Vagina (tissue), 2 donors: ENCODE results near the gene OLIG3. TPM values are rescaled to one million over a fixed set of nuclear protein-coding genes. Genes with fewer than 3 reads are reported as not detected.

ENCODE experiments used
- DNase-seq, 2 donors: peaks; one replicate each; pipeline ENCODE4 v3.0.0-alpha.2; 2017; ENCODE audit errors: extremely low spot score in 2 of 2
- H3K27ac ChIP-seq: fragments of 200-600 bp; sonication (generic); one replicate; pipeline ENCODE4 v1.5.1; 2019
- H3K27me3 ChIP-seq: fragments of 200-600 bp; sonication (generic); one replicate; pipeline ENCODE4 v1.5.1; 2019
- H3K36me3 ChIP-seq, 2 donors: fragments of 200-600 bp; sonication (generic); one replicate each; pipeline ENCODE4 v1.5.1; 2017 to 2019
- H3K4me1 ChIP-seq: fragments of 200-600 bp; sonication (generic); one replicate; pipeline ENCODE4 v1.5.1; 2019
- H3K4me3 ChIP-seq, 2 donors: fragments of 200-600 bp; sonication (generic); 1 replicate in 1 of 2; 2 replicates in 1 of 2; pipeline ENCODE4 v1.5.1; 2016 to 2019
- H3K9me3 ChIP-seq: fragments of 200-600 bp; sonication (generic); one replicate; pipeline ENCODE4 v1.5.1; 2019
- POLR2A ChIP-seq, 2 donors: fragments of 450-650 bp; IDR thresholded peaks; one replicate each; pipeline ENCODE4 v1.6.1; 2017; ENCODE audit warnings: antibody characterized with exemption in 2 of 2, mild to moderate bottlenecking in 2 of 2, moderate library complexity in 2 of 2
- POLR2AphosphoS5 ChIP-seq, 2 donors: sonication (generic); formaldehyde crosslinking; IDR thresholded peaks; one replicate each; pipeline ENCODE4 v1.9.0; 2017; ENCODE audit warnings: antibody characterized with exemption in 2 of 2, mild to moderate bottlenecking in 2 of 2, low read depth in 1 of 2; ENCODE audit not compliant: insufficient read depth in 1 of 2
- intact Hi-C: fragments of 100-400 bp; cut with DNase I; formaldehyde crosslinking; loops from one replicate; pipeline ENCODE4 v1.15.1; 2023
- total RNA-seq: library from RNA; depleted of rRNA; stranded (reverse); fragments of >200 nt; gene quantifications from one replicate; pipeline ENCODE4 v1.2.3, GENCODE V29; 2016
- TF ChIP-seq, protein P1 (sequence below), 3 experiments: fragments of 450-650 bp in 2 of 3; fragments of 200-600 bp in 1 of 3; sonication (generic) in 1 of 3; IDR thresholded peaks; one replicate each; pipeline ENCODE4 v1.5.1; 2017 to 2019; ENCODE audit warnings: antibody characterized with exemption in 3 of 3, mild to moderate bottlenecking in 2 of 3, moderate library complexity in 2 of 3

Gene OLIG3
- total RNA-seq, 1 donor from 2014 or later, result not detected

DNA sequence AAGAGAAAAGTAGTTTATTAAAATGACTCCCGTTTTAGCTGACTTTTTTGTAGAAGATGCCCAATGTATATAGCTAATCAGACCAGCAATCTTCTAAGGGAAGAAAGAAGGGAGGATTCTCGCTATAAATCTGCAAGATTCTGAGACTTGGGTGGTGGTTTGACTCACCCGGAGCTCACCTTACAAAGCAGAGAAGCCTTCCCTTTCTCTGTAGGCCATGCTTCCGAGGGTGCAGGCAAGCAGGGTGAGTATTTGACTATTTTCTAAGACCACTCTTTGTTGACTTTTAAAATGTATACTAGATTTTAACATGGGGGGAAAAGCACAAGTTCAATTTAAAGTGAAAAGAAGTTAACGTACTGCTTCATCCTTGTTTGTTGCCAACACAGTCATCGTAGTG lies 2.7 kb downstream of the OLIG3 start:
- no peak overlapping the region for H3K27ac ChIP-seq
- peaks cover 41% of the 10 kb centered on the region for H3K4me1 ChIP-seq
- no peak for DNase-seq
- no peaks in the 10 kb centered on the region for H3K9me3 ChIP-seq
- no peaks in the 10 kb centered on the region for H3K36me3 ChIP-seq
- no peak for TF ChIP-seq POLR2A (IDR thresholded peaks at IDR 0.05)
- TF ChIP-seq POLR2AphosphoS5 (IDR thresholded peaks at IDR 0.05; ENCODE audit: insufficient read depth in 1 of 2, low read depth in 1 of 2), result no peak
- TF ChIP-seq, protein P1, sequence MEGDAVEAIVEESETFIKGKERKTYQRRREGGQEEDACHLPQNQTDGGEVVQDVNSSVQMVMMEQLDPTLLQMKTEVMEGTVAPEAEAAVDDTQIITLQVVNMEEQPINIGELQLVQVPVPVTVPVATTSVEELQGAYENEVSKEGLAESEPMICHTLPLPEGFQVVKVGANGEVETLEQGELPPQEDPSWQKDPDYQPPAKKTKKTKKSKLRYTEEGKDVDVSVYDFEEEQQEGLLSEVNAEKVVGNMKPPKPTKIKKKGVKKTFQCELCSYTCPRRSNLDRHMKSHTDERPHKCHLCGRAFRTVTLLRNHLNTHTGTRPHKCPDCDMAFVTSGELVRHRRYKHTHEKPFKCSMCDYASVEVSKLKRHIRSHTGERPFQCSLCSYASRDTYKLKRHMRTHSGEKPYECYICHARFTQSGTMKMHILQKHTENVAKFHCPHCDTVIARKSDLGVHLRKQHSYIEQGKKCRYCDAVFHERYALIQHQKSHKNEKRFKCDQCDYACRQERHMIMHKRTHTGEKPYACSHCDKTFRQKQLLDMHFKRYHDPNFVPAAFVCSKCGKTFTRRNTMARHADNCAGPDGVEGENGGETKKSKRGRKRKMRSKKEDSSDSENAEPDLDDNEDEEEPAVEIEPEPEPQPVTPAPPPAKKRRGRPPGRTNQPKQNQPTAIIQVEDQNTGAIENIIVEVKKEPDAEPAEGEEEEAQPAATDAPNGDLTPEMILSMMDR (IDR thresholded peaks at IDR 0.05), result no peak
- intact Hi-C loops, result no loop called here
- no peak overlapping the region for H3K4me3 ChIP-seq
- peaks cover 28% of the 10 kb centered on the region for H3K27me3 ChIP-seq

DNA sequence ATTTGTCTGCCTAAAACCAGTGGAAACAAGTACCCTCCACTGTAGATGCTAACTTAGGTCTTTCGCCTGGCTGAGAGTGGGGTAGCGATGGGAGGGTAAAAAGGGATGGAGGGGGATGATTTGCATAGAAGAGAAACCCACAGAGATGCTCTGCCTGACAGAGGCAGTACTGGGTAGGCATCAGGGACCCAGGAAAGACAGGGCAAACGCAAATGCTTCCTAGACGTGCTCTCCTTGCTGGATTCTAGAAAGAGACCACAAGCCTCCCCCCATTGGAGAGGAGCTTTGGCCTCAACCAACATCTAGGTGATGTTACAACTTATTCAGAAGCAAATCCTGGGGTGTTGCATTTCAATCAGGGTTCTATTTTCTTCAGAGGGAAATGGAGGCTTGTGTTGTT lies 3.2 kb downstream of the OLIG3 start:
- H3K4me3 ChIP-seq, result no peak overlapping the region
- H3K36me3 ChIP-seq, result no peaks in the 10 kb centered on the region
- no peaks in the 10 kb centered on the region for H3K9me3 ChIP-seq
- no peak overlapping the region for H3K27ac ChIP-seq
- TF ChIP-seq POLR2AphosphoS5 (IDR thresholded peaks at IDR 0.05; ENCODE audit: insufficient read depth in 1 of 2, low read depth in 1 of 2) (no peak), POLR2A (IDR thresholded peaks at IDR 0.05) (no peak)
- TF ChIP-seq, protein P1 (IDR thresholded peaks at IDR 0.05), result no peak
- peaks cover 41% of the 10 kb centered on the region for H3K4me1 ChIP-seq
- intact Hi-C loops, result no loop called here
- H3K27me3 ChIP-seq, result peaks cover 28% of the 10 kb centered on the region
- DNase-seq, result no peak

DNA sequence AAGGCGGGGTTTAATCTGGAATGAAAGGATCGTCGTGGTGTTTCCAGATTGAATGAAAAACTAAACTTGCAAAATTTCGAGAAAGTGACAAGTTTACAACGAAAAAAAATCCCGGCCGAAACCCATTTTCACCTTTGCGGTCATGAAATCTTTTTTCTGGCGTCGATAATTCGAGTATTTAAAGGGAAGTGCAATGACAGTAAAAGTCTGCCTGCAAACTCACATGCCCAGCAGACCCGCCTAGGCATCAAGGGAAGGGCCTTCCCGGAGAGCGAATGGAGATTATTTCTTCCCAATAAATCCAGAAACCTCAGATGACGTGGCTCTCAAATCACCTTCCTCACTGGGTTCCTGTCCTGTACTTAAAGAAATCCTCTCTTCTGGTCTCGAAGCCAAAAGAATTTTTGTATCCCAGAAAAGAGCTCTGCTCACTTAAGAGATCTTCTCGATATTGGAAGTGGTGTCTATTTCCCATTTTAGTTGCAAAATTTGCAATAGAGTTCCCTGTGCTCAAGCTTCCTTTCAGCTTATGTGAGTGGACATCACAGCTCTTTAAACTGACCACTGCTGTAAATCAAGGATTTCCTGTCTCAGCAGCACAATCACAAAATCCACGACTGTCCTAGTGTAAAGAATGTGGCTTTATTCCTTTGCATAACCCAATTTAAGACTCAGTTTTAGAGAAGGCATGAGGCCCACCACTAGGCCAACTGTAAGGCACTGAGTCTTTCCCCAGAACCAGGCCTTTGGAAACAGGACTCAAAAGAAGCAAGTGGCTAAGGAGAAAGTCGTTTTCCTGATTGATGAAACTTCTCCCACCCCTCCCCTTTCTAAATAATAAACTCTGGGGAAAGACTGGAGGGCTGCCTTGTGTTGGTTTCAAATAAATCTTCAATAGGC lies 3.9 kb downstream of the OLIG3 start:
- Histone ChIP-seq H3K27me3 (peaks cover 28% of the 10 kb centered on the region), H3K4me3 (no peak overlapping the region), H3K36me3 (no peaks in the 10 kb centered on the region), H3K27ac (no peak overlapping the region), H3K9me3 (no peaks in the 10 kb centered on the region), H3K4me1 (peaks cover 41% of the 10 kb centered on the region)
- TF ChIP-seq, protein P1 (IDR thresholded peaks at IDR 0.05), result no peak
- TF ChIP-seq POLR2A (IDR thresholded peaks at IDR 0.05), result no peak
- no peak for TF ChIP-seq POLR2AphosphoS5 (IDR thresholded peaks at IDR 0.05; ENCODE audit: insufficient read depth in 1 of 2, low read depth in 1 of 2)
- no peak for DNase-seq
- intact Hi-C loops, result no loop called here

DNA sequence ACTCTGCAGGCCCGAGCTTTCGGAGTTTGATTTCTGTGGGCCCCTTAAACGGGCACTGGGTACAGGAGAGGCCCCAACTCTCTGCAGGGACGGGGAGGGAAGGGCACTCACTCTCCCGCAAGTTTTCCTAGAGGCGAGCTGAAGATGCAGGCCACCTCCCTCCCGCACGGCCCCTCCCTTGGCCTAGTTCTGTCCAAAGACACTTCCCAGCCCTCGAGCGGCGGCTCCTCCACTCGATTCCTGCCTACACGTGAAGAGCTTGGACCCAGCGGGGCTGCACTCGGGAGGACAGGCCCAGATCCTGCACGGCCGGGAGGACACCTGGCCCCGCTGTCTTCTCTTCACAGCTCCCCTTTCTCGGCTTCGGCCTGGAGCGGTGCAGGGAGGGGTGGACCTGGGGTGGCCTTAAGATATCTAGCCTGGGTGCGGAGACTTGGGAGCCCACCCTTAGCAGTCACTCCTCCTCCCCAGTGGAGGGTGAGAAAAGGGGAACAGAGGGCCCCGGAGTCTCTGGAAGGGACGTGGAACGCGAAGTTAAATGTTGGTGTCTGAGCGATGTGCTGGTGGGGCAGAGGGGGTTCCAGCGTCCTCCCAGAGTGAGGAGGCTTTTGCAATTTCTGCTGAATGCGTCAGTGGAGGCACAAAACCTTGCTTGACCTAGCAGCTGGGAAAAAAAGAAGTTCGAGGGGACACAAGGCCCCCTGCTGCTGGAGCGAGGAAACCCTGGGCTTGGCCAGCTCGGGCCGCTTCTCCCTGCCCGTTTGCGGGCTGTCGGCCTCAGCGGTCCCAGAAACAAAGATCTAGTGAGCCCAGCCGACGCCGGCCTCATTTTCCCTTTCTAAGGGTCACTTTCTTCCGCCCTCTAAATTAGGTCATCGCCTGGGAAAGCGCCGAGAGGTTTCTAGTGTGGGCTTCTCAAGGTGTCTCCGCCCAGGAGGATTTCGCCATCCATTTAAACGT lies 4.9 kb downstream of the OLIG3 start:
- Histone ChIP-seq H3K27me3 (peaks cover 28% of the 10 kb centered on the region), H3K4me3 (peak overlapping the region in 1 of 2 donors; percentile 23), H3K36me3 (no peaks in the 10 kb centered on the region), H3K27ac (no peak overlapping the region), H3K4me1 (peaks cover 39% of the 10 kb centered on the region), H3K9me3 (no peaks in the 10 kb centered on the region)
- intact Hi-C loops, result no loop called here
- DNase-seq, result no peak
- TF ChIP-seq, protein P1 (IDR thresholded peaks at IDR 0.05), result no peak
- no peak for TF ChIP-seq POLR2AphosphoS5 (IDR thresholded peaks at IDR 0.05; ENCODE audit: insufficient read depth in 1 of 2, low read depth in 1 of 2)
- no peak for TF ChIP-seq POLR2A (IDR thresholded peaks at IDR 0.05)
